Epithelial cell of esophagus (primary cell): Measurements from ENCODE around the gene TUBA4B.

Experiments
- DNase-seq: peaks from one replicate; pipeline ENCODE4 v3.0.0; 2010; ENCODE audit warnings: low read depth
- H3K4me3 ChIP-seq: 2 replicates; pipeline ENCODE4 v1.5.1; 2011; ENCODE audit warnings: mild to moderate bottlenecking, low read length, control low read depth
- TF ChIP-seq, protein P1 (sequence below): IDR thresholded peaks from 2 replicates; pipeline ENCODE4 v1.5.1; 2011; ENCODE audit warnings: low read depth, mild to moderate bottlenecking, low read length, control low read depth, inconsistent platforms; ENCODE audit not compliant: insufficient read depth; ENCODE audit errors: missing control alignments

Gene TUBA4B

DNA sequence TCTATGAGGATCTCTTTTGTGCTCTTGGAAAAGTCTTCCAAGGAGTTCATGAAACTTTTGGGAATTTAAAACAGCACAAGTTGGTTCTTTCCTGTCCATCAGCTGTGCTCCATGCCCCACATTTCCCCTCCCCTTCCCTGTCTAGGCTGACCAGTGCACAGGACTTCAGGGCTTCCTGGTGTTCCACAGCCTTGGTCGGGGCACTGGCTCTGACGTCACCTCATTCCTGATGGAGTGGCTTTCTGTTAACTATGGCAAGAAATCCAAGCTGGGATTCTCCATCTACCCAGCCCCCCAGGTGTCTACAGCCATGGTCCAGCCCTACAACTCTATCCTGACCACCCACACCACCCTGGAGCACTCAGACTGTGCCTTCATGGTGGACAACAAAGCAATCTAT lies 18.0 kb downstream of the TUBA4B start:
- TF ChIP-seq, protein P1, sequence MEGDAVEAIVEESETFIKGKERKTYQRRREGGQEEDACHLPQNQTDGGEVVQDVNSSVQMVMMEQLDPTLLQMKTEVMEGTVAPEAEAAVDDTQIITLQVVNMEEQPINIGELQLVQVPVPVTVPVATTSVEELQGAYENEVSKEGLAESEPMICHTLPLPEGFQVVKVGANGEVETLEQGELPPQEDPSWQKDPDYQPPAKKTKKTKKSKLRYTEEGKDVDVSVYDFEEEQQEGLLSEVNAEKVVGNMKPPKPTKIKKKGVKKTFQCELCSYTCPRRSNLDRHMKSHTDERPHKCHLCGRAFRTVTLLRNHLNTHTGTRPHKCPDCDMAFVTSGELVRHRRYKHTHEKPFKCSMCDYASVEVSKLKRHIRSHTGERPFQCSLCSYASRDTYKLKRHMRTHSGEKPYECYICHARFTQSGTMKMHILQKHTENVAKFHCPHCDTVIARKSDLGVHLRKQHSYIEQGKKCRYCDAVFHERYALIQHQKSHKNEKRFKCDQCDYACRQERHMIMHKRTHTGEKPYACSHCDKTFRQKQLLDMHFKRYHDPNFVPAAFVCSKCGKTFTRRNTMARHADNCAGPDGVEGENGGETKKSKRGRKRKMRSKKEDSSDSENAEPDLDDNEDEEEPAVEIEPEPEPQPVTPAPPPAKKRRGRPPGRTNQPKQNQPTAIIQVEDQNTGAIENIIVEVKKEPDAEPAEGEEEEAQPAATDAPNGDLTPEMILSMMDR, result no peak
- H3K4me3 ChIP-seq, result no peak overlapping the region
- no peak for DNase-seq

GRCh38 chr2:219272356-219272755 lies 19.3 kb downstream of the TUBA4B start:
- TF ChIP-seq, protein P1, result no peak
- no peak for DNase-seq
- no peak overlapping the region for H3K4me3 ChIP-seq

DNA sequence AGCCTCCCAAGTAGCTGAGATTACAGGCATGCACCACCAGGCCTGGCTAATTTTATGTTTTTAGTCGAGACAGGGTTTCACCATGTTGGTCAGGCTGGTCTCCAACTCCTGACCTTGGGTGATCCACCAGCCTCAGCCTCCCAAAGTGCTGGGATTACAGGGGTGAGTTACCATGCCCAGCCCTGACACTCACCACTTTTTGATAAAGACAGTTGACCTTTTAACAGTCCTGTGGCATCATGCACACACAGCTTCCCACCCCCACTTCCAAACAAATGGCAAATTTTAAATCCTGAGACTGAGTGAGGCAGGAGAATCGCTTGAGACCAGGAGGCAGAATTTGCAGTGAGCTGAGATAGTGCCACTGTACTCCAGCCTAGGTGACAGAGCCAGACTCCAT lies 20.0 kb downstream of the TUBA4B start:
- TF ChIP-seq, protein P1, result no peak
- no peak overlapping the region for H3K4me3 ChIP-seq
- DNase-seq, result no peak

DNA sequence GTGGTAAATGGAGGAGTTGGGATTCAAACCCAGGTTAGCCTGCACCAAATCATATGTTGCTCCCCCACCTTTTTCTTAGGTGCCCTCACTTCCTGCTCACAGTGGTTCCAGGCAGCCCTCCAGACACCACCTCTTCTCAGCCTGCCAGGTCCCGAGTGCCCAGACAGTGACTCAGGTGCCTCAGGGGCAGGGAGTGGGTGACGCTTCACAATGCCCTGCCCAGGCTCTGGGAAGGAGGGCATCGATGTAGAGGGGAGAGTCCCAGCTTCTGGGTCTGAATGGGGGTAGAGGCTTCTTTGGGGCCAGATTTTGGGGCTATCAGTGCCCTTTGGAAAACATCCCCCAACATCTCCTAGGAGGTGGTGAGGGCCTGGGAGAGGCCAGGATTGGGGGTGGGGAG lies 20.9 kb downstream of the TUBA4B start:
- TF ChIP-seq, protein P1, result no peak
- no peak overlapping the region for H3K4me3 ChIP-seq
- peak; percentile 99 for DNase-seq

GRCh38 chr2:219274361-219274921 lies 21.4 kb downstream of the TUBA4B start:
- peak overlapping the region; percentile 10 for H3K4me3 ChIP-seq
- TF ChIP-seq, protein P1, result peak; percentile 9
- DNase-seq, result peak; percentile 97

GRCh38 chr2:219277703-219278654 lies 24.9 kb downstream of the TUBA4B start:
- TF ChIP-seq, protein P1, result peak; percentile 98
- no peak overlapping the region for H3K4me3 ChIP-seq
- peak; percentile 80 for DNase-seq
